HG03097 (cell line): ENCODE measurements around the gene LARGE2.
"Not testable (repeated sequence)": the region's sequence is repeated elsewhere in the genome, so short reads cannot be mapped to it uniquely, and the experiment has no call there.

Source experiments
- ATAC-seq: cut with Tn5 transposase; IDR thresholded peaks from one replicate; pipeline ENCODE4 v1.9.1; 2021; ENCODE audit not compliant: unreplicated experiment, low FRiP score

LARGE2 gene

GRCh38 chr11:45895553-45896259, 26.8 kb upstream of the LARGE2 start:
- ATAC-seq = no peak

- ATAC-seq = no peak
Measured at GRCh38 chr11:45896422-45896984, 26.0 kb upstream of the LARGE2 start.

GRCh38 chr11:45897556-45897955, 24.9 kb upstream of the LARGE2 start:
- no peak for ATAC-seq

- no peak for ATAC-seq
Measured at GRCh38 chr11:45899086-45899447, 23.4 kb upstream of the LARGE2 start.

- ATAC-seq = no peak
Measured at GRCh38 chr11:45899448-45900174, 22.8 kb upstream of the LARGE2 start.

- ATAC-seq = not testable (repeated sequence)
Measured at GRCh38 chr11:45900175-45900800, 22.2 kb upstream of the LARGE2 start.

- no peak for ATAC-seq
Measured at GRCh38 chr11:45900916-45901617, 21.4 kb upstream of the LARGE2 start.

GRCh38 chr11:45901626-45902025, 20.8 kb upstream of the LARGE2 start:
- ATAC-seq = no peak

- no peak for ATAC-seq
Measured at GRCh38 chr11:45902452-45903380, 19.7 kb upstream of the LARGE2 start.

- no peak for ATAC-seq
Measured at GRCh38 chr11:45904309-45904915, 18.0 kb upstream of the LARGE2 start.

- ATAC-seq = no peak
Measured at GRCh38 chr11:45905095-45905494, 17.4 kb upstream of the LARGE2 start.

- ATAC-seq = not testable (repeated sequence)
Measured at GRCh38 chr11:45905576-45905975, 16.9 kb upstream of the LARGE2 start.

GRCh38 chr11:45906096-45906682, 16.3 kb upstream of the LARGE2 start:
- no peak for ATAC-seq

- no peak for ATAC-seq
Measured at GRCh38 chr11:45906965-45907611, 15.4 kb upstream of the LARGE2 start, which contains the start of gene FREY1. TSS of gene FREY1 (minus strand) at chr11:45907271. CDS start at chr11:45907245, 26 bp downstream.

GRCh38 chr11:45907911-45908370, 14.5 kb upstream of the LARGE2 start:
- no peak for ATAC-seq

- ATAC-seq = no peak
Measured at GRCh38 chr11:45909594-45910475, 12.6 kb upstream of the LARGE2 start.

GRCh38 chr11:45910623-45911022, 11.8 kb upstream of the LARGE2 start:
- ATAC-seq = no peak
